ENCODE measurements around the gene C2CD4B.

- TF ChIP-seq SMC3 (IDR thresholded peaks at IDR 0.05) (no peak), CEBPB (IDR thresholded peaks at IDR 0.05) (no peak), HDAC2 (IDR thresholded peaks at IDR 0.05) (no peak), SREBF2 (IDR thresholded peaks at IDR 0.05) (no peak), RFX5 (IDR thresholded peaks at IDR 0.05) (no peak), RCOR1 (IDR thresholded peaks at IDR 0.05; ENCODE audit: low read depth, low read length) (no peak)
- TF ChIP-seq, protein P1, sequence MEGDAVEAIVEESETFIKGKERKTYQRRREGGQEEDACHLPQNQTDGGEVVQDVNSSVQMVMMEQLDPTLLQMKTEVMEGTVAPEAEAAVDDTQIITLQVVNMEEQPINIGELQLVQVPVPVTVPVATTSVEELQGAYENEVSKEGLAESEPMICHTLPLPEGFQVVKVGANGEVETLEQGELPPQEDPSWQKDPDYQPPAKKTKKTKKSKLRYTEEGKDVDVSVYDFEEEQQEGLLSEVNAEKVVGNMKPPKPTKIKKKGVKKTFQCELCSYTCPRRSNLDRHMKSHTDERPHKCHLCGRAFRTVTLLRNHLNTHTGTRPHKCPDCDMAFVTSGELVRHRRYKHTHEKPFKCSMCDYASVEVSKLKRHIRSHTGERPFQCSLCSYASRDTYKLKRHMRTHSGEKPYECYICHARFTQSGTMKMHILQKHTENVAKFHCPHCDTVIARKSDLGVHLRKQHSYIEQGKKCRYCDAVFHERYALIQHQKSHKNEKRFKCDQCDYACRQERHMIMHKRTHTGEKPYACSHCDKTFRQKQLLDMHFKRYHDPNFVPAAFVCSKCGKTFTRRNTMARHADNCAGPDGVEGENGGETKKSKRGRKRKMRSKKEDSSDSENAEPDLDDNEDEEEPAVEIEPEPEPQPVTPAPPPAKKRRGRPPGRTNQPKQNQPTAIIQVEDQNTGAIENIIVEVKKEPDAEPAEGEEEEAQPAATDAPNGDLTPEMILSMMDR (IDR thresholded peaks at IDR 0.05) = no peak
- TF ChIP-seq, protein P2, sequence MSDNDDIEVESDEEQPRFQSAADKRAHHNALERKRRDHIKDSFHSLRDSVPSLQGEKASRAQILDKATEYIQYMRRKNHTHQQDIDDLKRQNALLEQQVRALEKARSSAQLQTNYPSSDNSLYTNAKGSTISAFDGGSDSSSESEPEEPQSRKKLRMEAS (IDR thresholded peaks at IDR 0.05) = no peak
Measured at GRCh38 chr15:62187910-62188309, 22.8 kb upstream of the C2CD4B start.

Data from A549 (cell line).